Skin of body (tissue), 2 donors: ENCODE results near the gene APH1B. TPM values are rescaled to one million over a fixed set of nuclear protein-coding genes. Genes with fewer than 3 reads are reported as not detected.
"Not testable (repeated sequence)": the region's sequence is repeated elsewhere in the genome, so short reads cannot be mapped to it uniquely, and the experiment has no call there.

Experiments used
- DNase-seq: peaks from one replicate; lab custom pipeline; 2025; lab: John Stamatoyannopoulos, UW
- total RNA-seq: library from RNA; depleted of rRNA; stranded (reverse); fragments of >200 nt; gene quantifications from one replicate; pipeline ENCODE4 v1.2.3, GENCODE V29; 2014

Gene APH1B
- 13.3 TPM for total RNA-seq

DNA sequence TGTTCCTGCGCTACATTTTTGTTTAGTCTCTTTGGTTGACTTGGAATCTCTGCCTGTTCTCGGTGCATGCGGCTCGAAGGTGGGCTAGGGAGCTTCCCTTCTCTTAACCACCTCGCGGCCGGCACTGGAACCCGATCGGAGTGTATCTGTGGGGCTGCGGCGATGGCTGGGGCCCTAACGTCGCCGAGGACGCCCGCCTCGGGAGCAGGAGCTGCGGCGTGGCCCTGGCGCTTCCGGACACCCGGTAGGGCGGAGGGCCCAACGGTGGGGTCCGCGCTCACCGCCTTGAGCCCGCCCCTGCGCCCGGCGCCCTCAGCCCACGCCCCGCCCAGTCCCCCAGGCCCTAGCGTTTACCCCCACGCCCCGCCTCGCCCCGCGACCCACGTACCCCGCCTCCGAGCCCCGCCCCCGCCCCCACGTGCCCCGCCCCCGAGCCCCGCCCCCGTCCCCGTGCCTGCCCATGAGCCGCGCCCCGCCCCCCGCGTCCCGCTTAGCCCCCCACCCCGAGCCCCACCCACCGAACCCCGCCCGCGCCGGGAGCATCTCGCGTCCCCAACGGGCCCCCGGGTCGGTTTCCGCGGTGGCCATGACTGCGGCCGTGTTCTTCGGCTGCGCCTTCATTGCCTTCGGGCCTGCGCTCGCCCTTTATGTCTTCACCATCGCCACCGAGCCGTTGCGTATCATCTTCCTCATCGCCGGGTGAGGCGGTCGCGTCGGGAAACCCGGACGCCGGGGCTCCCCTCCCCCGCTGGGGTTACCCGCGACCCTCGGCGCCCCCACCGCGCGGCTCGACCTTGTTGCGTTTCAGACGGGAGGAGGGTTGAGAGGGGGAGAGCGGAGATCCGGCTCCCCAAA is at the start of gene APH1B:
Gene APH1B (plus strand): TSS at position 568 of the 855 bp plus-strand sequence. CDS start 19 bp downstream, at position 587.
- peak; percentile 80 for DNase-seq

DNA sequence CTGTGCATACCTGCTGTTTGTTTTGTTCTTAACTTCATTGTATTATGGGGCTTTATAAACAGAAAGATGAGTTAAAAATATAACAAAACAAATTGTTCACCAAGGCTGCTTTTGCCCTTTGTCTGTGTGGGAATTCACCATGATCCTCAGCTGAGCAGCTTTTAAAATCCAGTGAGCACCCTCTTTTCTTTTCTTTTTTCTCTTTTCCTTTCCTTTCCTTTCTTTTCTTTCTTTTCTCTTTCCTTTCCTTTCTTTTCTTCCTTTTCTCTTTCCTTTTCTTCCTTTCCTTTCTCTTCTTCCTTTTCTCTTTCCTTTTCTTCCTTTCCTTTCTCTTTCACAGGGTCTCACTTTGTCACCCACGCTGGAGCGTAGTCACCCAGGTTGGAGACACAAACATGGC is 49.7 kb upstream of the APH1B start:
- DNase-seq = no peak

DNA sequence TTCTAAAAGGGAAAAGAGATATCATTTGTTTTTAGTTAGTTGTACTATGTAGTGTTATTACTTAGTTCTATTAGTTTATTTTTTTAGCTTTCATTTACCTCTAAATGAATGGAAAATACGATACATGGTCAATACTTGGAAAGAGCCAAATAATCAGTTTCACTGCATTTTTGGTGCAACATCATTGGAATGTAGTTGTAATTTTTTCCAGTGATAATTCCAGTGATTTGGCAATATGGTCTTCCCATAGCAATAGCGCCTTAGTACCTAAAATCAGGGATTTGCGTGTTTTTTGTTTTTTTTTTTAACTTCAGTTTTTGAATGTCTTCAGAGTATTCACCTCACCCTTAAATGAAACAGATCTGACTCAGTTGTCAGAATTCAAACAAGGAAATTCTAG is 46.2 kb upstream of the APH1B start:
- DNase-seq = peak; percentile 26

- no peak for DNase-seq
These were observed 45.7 kb upstream of the APH1B start for GRCh38 chr15:63231706-63232105.

DNA sequence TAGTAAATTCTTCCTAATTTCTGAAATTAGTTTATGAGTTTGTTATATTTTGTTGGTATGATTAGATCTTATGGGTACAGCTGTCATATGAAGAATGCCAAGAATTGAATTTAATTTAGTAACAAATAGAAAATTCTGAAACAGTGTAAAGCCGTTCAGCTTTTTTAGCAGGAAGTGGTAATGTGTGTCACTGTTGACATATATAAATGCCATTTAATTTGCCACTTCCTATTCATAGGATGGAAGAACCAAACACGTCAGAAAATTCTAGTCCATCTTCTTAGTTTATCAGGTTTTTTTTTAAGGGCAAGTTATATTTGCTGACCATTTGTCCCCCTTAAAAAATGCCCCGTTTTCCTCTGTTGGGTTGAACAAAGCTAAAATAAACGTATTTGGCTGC is 45.0 kb upstream of the APH1B start:
- DNase-seq = no peak

DNA sequence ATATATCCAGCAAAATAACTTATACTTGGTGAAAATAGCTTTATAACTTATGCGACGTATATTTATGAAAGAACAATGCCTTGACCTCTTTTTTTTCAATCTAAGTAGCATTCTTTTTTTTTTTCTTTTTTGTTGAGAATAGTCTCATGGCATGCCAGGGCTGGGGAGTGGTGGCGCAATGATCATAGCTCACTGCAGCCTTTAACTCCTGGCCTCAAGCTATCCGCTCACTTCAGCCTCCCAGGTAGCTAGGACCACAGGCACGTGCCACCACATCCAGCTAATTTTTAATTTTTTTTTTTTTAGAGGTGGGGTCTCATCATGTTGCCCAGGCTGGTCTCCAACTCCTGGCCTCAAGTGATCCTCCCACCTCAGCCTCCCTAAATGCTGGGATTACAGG is 44.5 kb upstream of the APH1B start:
- no peak for DNase-seq

DNA sequence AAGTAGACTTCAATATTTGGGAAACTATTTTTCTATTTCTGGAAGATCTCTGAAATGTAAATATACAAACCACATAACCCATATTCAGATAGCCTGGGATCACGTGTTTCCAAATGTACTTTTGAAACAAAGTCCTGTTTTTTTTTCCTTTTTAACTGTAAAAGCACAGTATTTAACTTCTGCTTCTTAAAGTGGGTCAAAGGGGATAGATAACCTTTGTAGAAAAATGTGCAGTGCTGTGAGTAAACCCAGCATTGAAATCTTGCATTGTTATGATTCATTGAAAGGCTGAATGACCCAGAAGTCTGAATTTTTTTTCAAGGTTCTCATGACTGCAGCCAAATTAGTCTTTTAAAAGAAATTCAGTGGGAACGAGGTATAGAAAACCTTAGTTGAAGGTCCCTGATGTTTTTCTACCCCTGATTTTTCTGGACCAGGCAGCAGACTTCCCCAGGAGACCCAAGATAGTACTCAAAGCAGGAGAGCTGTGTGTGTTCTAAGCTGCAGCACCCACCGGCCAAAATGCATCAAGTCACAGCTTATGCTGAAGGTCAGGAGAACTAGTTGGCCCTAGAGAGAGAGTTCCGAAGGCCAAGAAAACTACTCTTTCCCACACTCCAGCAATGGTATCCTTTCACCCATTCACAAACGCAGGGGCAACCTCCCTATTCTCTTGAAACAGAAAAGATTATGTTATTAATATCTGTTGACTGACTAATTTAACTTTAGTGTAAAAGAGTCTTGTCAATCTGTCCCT is 43.6 kb upstream of the APH1B start:
- no peak for DNase-seq

GRCh38 chr15:63234451-63234870 is 42.9 kb upstream of the APH1B start:
- DNase-seq = peak; percentile 30

- DNase-seq = no peak
These were observed 41.1 kb upstream of the APH1B start for GRCh38 chr15:63236272-63236671.

GRCh38 chr15:63237086-63237485 is 40.3 kb upstream of the APH1B start:
- DNase-seq = not testable (repeated sequence)

DNA sequence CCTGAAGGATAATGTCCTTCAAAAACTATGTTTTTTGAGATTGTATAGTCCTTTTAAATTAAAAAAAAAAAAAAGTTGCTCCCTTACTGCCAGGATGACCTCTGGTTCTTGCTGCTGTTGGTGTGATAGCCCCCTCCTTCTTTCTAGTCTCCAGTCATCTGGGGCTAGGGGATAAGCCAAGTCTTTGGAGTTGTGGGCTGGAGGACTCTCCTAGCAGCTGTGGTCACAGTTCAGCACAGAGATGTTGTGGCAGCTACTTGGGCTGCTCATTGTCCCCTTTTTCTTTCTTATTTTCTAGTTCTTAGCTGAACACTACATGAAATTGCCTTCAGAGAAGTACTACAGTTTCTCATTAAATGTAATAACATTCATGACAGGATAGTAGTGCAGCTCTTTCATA is 39.2 kb upstream of the APH1B start:
- no peak for DNase-seq

DNA sequence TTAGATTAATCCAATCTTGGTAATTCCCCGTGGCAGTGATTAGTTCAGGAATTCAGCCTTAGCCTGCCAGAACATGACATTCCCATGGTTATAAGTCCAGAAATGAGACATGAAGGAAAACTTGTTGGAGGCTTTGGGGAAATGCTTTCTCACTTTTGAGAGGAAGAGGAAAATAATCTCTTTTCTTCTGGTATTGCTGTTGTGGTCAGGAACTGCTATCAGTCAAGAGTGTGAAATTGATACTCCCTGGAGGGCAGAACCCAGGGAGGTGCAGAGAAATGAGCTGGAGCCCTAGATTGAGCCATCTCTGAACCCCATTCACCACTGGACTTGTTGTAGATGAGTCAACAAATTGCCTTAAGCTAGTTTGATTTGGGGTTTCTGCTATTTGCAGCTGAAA is 38.6 kb upstream of the APH1B start:
- peak; percentile 46 for DNase-seq

- no peak for DNase-seq
These were observed 37.3 kb upstream of the APH1B start for GRCh38 chr15:63240109-63240508.

- DNase-seq = no peak
These were observed 36.1 kb upstream of the APH1B start for GRCh38 chr15:63241316-63241715.

DNA sequence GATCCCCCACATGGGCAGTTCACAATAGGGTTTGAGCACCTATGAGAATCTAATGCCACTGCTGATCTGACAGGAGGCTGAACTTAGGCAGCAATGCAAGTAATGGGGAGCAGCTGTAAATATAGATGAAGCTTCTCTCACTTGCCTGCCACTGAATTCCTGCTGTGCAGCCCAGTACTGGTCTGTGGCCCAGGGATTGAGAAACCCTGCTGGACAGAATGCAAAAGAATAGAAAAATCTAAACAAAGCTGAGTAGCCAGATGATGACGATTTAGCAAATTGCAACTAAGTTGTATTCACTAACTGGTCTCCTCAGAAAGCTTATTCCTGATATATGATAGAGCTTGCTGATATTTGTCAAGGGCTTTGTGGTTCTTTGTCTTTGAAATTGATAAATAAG is 34.3 kb upstream of the APH1B start:
- no peak for DNase-seq

DNA sequence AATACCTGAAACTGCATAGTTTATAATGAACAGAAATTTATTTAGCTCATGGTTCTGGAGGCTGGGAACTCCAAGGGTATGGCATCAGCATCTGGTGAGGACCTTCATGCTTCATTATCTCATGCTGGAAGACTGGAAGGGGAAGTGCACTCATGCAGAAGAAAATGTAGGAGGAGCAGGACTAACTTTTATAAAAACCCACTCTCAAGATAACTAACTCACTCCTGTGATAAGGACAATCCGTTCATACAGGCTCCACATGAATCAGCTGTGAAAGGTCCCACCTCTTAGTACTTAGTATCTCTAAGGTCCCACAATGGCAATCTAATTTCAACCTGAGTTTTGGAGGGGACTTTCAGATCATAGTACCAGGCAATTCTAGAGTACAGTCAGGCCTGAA is 33.6 kb upstream of the APH1B start:
- no peak for DNase-seq

DNA sequence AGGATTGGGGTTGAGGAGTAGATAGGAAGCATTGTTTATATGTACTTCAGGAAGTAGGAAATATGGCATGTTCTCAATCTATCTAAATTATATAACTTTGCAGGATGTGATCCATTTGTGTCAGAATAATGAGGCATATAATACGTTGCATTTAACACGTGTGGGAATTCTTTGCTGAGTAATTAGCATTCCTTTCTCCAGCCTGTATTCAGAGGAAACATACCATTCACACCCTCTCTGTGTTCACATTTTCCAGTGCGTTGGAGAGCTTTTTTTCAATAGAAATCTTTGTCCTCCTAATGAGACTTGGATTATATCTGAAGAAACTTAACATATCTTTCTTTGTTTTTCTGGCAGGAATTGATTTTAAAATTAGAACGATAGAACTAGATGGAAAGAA is 33.0 kb upstream of the APH1B start:
- DNase-seq = peak; percentile 83

GRCh38 chr15:63244976-63245645 is 32.3 kb upstream of the APH1B start:
- DNase-seq = no peak

- DNase-seq = no peak
These were observed 30.5 kb upstream of the APH1B start for GRCh38 chr15:63246691-63247469.

- DNase-seq = no peak
These were observed 27.0 kb upstream of the APH1B start for GRCh38 chr15:63250312-63250965.

GRCh38 chr15:63251701-63252100 is 25.7 kb upstream of the APH1B start:
- no peak for DNase-seq
